ENCODE data around the gene RUBCN. TPM values are rescaled to one million over a fixed set of nuclear protein-coding genes. Genes with fewer than 3 reads are reported as not detected.
"Not testable (repeated sequence)": the region's sequence is repeated elsewhere in the genome, so short reads cannot be mapped to it uniquely, and the experiment has no call there.

The RUBCN gene
- total RNA-seq, 1 experiment from 2014 or later: 24.8 TPM

DNA sequence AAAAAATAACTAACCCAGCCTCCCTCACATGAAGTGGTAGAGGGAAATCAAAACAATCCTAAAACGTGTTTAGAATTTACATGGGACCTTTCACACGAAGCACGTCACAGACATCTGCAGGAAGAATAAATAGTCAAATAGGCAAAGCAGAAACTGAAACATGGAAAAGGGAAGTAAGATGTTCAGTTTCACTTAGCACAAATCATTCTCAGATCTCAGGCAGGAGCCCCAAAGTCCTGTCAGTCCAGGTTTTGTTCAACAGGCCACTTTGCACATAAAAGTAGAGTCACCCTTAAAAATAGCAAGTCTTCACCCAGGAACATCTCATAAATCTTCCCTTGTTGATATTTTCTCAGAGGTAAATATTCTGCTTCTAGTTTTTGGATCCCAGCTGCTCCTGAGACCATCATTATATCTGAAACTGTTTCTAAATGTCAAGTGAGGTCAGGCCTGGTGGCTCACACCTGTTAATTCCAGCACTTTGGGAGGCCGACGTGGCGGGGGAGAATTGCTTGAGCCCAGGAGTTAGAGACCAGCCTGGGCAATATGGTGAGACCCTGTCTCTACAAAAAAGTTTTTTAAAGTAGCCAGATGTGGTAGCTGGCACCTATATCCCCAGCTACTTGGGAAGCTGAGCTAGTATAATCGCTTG, 1.9 kb downstream of the RUBCN start:
- DNase-seq (ENCODE audit: low read depth): no peak

- DNase-seq (ENCODE audit: low read depth): no peak
Measured at GRCh38 chr3:197733042-197733441, 3.7 kb downstream of the RUBCN start.

DNA sequence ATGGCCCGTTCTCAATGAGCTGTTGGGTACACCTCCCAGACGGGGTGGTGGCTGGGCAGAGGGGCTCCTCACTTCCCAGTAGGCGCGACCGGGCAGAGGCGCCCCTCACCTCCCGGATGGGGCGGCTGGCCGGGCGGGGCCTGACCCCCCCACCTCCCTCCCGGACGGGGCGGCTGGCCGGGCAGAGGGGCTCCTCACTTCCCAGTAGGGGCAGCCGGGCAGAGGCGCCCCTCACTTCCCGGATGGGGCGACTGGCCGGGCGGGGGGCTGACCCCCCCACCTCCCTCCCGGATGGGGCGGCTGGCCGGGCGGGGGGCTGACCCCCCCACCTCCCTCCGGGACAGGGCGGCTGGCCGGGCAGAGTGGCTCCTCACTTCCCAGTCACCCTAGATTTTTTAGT, 5.2 kb downstream of the RUBCN start:
- not testable (repeated sequence) for DNase-seq (ENCODE audit: low read depth)

DNA sequence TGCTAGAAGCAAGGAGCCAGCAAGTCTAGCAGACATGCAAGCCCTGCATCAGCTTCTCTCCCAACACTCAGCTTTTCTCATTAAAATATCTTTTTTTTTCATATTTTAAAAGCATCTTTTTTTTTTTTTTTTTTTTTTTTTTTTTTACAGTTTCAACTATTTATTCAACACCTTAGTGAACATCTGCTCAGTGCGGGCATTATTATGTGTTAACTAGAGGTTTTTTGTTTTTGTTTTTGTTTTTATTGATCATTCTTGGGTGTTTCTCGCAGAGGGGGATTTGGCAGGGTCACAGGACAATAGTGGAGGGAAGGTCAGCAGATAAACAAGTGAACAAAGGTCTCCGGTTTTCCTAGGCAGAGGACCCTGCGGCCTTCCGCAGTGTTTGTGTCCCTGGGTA, 5.9 kb downstream of the RUBCN start:
- DNase-seq (ENCODE audit: low read depth): not testable (repeated sequence)

DNA sequence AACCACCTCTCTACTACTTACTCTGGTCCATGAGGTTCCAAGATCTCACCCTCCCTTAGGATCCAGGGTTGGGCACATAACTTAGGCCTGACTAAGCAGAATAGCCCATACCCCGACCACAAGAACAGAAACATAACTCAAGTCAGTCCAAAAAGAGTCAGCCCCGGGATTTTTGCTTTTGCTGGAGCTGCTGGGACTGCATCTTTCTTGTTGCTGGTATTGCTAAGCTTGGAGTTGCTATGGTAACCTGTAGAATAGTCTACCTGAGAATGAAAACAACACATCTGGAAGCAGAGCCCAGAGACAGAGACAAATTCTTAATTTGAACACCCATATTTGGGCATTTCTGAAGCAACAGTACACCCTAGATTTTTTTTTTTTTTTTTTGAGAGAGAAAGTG, 6.5 kb downstream of the RUBCN start:
- DNase-seq (ENCODE audit: low read depth): peak; percentile 95

GRCh38 chr3:197728487-197728886, 8.2 kb downstream of the RUBCN start:
- no peak for DNase-seq (ENCODE audit: low read depth)

DNA sequence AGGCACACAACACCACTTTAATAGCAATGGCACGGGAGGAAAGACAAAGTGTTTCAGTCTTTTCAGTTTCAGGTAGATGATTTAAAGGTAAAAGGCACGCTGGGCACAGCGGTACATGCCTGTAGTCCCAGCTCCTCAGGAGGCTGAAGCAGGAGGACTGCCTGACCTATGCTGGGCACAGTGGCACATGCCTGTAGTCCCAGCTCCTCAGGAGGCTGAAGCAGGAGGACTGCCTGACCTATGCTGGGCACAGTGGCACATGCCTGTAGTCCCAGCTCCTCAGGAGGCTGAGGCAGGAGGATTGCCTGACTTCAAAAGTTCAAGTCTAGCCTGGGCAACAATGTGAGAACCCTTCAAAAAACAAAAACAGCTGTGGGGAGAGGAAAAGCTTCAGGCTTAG, 8.8 kb downstream of the RUBCN start:
- not testable (repeated sequence) for DNase-seq (ENCODE audit: low read depth)

DNA sequence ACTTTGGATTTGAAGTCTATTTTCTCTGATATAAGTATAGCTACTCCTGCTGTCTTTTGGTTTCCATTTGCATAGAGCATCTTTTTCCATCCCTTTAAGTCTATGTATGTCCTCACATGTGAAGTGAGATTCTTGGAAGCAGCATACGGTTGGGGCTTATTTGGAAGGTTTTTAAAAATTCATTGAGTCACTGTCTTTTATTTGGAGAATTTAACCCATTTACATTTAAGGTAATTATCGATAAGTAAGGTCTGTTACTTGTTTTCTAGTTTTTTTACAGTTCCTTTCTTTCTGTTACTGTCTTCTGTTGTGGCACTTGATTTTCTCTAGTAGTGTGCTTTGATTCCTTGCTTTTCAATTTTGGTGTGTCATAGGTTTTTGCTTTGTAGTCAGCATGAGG, 14.0 kb downstream of the RUBCN start:
- no peak for DNase-seq (ENCODE audit: low read depth)

GRCh38 chr3:197720694-197721093, 16.0 kb downstream of the RUBCN start:
- no peak for DNase-seq (ENCODE audit: low read depth)

DNA sequence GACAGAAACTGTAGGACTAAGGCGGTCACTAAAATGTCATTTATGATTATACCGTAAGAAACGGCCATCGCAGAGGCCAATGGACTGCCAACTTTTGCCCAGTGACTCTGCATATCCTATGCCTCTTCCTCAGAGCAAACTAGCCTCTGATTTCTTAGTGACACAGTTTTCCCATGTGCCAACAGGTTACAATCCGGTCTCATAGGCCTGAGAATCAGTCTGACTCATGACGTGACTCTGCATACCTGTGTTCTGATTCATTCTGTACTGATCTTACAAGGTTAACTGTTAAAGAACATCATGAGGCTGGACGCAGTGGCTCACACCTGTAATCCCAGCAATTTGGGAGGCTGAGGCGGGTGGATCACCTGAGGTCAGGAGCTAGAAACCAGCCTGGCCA, 17.8 kb downstream of the RUBCN start:
- peak; percentile 76 for DNase-seq (ENCODE audit: low read depth)

GRCh38 chr3:197714251-197714650, 22.5 kb downstream of the RUBCN start:
- no peak for DNase-seq (ENCODE audit: low read depth)

- DNase-seq (ENCODE audit: low read depth): no peak
Measured at GRCh38 chr3:197713477-197713822, 23.3 kb downstream of the RUBCN start.

GRCh38 chr3:197711973-197712707, 24.6 kb downstream of the RUBCN start:
- DNase-seq (ENCODE audit: low read depth): peak; percentile 98

GRCh38 chr3:197710965-197711364, 25.7 kb downstream of the RUBCN start:
- DNase-seq (ENCODE audit: low read depth): not testable (repeated sequence)

DNA sequence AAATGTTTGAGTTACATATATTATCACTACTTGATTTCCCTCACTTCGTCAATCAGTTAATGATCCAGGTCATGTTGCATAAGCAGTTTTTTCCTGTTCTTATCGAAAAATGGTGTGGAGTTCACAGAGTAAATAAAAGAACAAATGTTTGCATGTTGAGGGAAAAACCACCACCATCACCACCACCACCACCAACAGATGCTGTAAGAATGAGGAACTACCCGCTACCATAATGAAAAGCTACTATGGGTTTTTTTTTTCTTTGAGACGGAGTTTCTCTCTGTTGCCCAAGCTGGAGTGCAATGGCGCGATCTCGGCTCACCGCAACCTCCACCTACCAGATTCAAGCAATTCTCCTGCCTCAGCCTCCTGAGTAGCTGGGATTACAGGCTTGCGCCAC, 27.6 kb downstream of the RUBCN start:
- DNase-seq (ENCODE audit: low read depth): no peak

- DNase-seq (ENCODE audit: low read depth): no peak
Measured at GRCh38 chr3:197706658-197707057, 30.0 kb downstream of the RUBCN start.

DNA sequence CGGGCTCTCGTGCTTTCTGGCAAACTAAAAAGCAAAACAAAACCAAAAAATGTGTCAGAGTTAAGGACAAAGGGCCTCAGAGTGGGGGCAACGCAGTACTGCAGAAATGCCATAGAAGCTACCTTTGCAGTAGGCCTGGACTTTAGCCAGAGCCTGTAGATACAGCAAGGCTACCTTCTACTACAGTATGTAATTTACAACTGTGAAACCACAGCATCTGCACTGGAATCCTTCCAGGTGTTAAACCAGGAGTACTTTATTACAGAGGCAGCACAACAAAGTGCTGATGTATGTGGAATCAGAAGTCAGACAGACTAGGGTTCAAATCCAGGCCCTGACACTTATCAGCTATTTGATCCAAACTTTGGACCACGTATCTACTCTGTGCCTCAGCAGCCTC, 34.9 kb downstream of the RUBCN start:
- DNase-seq (ENCODE audit: low read depth): no peak

DNA sequence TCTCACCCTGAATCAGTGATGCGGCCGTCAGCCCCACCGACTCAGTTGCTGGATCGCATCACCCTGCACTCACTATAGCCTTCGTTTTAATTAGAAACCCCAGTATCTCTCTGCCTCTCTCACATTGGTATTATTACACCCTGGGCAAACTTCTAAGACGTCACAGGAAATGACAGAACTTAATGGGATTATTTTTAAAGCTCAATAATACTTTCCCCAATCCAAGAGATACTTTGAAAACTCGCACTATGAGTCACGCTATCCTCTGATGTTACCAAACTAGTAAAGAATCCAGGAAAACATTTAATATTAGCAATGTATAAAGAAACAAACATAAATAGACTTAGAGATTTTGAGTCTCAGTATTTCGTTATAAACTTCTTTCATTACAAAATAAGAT, 36.6 kb downstream of the RUBCN start:
- DNase-seq (ENCODE audit: low read depth): no peak

DNA sequence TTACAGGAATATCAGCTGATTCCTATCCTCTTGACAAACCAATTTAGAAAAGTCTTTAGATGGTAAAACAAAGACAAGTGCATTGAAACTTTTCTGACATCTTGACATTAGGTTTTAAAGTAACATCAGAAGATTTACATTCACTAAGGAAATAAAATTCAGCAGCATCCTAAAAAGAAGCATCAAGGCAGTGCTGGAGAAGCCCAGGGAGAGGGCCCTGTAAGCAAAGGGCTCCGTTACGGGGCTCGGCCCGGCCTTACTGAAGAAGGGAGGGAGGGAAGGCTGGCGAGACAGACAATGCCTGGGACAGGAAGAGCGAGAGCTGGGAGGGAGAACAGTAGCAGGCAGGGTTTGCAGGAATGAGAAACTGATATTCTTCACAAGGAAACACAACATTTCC, 39.3 kb downstream of the RUBCN start:
- DNase-seq (ENCODE audit: low read depth): no peak

DNA sequence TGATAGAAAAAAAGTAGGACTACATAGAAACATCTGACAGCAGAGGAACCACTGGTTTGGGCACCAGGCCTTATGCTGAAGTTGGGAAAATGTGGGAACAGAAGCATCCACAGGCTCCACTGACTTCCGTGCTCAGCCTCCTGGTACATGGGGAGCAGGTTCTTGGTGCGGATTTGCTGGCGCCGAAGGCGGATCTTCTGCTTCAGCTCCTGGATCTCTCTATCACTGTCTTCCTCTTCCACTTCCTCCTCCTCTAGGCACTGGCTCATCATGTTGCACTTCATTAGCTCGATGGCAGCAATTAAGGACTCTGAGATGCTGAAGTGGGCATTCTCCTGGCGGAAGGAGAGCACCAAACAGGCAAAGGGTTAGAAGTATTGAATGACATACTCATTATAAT, 42.5 kb downstream of the RUBCN start:
- no peak for DNase-seq (ENCODE audit: low read depth)

GRCh38 chr3:197692641-197693040, 44.1 kb downstream of the RUBCN start:
- DNase-seq (ENCODE audit: low read depth): no peak

GRCh38 chr3:197690754-197691153, 46.0 kb downstream of the RUBCN start:
- no peak for DNase-seq (ENCODE audit: low read depth)

GRCh38 chr3:197687570-197687969, 49.1 kb downstream of the RUBCN start:
- DNase-seq (ENCODE audit: low read depth): no peak

GRCh38 chr3:197686899-197687298, 49.8 kb downstream of the RUBCN start:
- no peak for DNase-seq (ENCODE audit: low read depth)
